NCI-H2171 (cell line): ENCODE data around the gene ARL3.

Source experiments
- DNase-seq: peaks from one replicate; lab custom pipeline; 2025; lab: John Stamatoyannopoulos, UW

The ARL3 gene

GRCh38 chr10:102634686-102635085 is 79.5 kb downstream of the ARL3 start:
- no peak for DNase-seq

GRCh38 chr10:102633848-102634247 is 80.3 kb downstream of the ARL3 start:
- no peak for DNase-seq

GRCh38 chr10:102633287-102633686 is 80.9 kb downstream of the ARL3 start:
- no peak for DNase-seq

GRCh38 chr10:102632394-102633111 is 81.6 kb downstream of the ARL3 start:
- DNase-seq, result no peak

- no peak for DNase-seq
Observed at GRCh38 chr10:102631525-102632393, 82.4 kb downstream of the ARL3 start.

- no peak for DNase-seq
Observed at GRCh38 chr10:102630663-102631062, 83.5 kb downstream of the ARL3 start.

GRCh38 chr10:102629661-102630614 is 84.3 kb downstream of the ARL3 start:
- DNase-seq, result no peak

- DNase-seq, result no peak
Observed at GRCh38 chr10:102628451-102628911, 85.7 kb downstream of the ARL3 start.

GRCh38 chr10:102627736-102628293 is 86.4 kb downstream of the ARL3 start:
- no peak for DNase-seq

- DNase-seq, result no peak
Observed at GRCh38 chr10:102627291-102627735, 86.9 kb downstream of the ARL3 start.

GRCh38 chr10:102626026-102626685 is 88.0 kb downstream of the ARL3 start:
- no peak for DNase-seq

GRCh38 chr10:102624751-102625645 is 89.2 kb downstream of the ARL3 start:
- no peak for DNase-seq

GRCh38 chr10:102624094-102624493 is 90.1 kb downstream of the ARL3 start:
- DNase-seq, result no peak
